Measurements from ENCODE around the gene DOCK3.

DNA sequence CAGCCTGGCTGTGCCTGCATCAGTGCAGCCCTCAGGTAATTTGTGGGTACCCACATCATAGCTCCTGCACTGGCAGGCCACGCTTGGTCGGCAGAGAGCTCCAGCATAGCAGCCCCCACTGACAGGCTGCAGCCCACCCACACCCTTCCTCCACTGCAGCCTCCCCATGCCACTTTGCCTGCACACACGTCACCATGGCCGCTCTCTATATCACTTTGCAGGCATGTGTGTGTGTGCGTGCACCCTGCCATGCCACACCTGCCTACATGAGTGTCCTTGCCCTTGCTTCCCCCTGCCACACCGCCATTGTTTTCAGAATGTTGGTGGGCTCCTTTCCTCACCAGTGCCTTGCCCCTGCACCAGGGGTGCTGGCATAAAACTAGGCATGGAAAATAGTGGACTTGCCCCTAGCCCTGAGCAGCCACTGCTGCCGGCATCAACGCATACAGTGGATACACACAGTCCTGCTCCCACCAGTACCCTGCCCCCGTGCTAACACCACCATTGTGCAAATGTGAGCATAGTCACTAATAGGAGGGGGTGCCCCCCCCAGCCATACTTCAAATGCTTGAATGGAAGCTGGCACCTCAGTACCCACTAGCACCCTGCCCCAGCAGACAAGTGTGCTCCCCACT is 431.6 kb downstream of the DOCK3 start:
- TF ChIP-seq POLR2A (IDR thresholded peaks at IDR 0.05) = no peak
- TF ChIP-seq, protein P1, sequence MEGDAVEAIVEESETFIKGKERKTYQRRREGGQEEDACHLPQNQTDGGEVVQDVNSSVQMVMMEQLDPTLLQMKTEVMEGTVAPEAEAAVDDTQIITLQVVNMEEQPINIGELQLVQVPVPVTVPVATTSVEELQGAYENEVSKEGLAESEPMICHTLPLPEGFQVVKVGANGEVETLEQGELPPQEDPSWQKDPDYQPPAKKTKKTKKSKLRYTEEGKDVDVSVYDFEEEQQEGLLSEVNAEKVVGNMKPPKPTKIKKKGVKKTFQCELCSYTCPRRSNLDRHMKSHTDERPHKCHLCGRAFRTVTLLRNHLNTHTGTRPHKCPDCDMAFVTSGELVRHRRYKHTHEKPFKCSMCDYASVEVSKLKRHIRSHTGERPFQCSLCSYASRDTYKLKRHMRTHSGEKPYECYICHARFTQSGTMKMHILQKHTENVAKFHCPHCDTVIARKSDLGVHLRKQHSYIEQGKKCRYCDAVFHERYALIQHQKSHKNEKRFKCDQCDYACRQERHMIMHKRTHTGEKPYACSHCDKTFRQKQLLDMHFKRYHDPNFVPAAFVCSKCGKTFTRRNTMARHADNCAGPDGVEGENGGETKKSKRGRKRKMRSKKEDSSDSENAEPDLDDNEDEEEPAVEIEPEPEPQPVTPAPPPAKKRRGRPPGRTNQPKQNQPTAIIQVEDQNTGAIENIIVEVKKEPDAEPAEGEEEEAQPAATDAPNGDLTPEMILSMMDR (IDR thresholded peaks at IDR 0.05) = no peak
